H1 (cell line): ENCODE results near the gene HS6ST1. TPM values are rescaled to one million over a fixed set of nuclear protein-coding genes. Genes with fewer than 3 reads are reported as not detected.
A peak's percentile ranks its signal among the peaks of the same experiment; 100 is the strongest.

Experiments used
- CTCF ChIA-PET: fragments of 300-600 bp; sonication (Branson Sonifier 250); formaldehyde crosslinking; loops from one replicate; lab custom pipeline; 2021; ENCODE audit not compliant: partially characterized antibody; lab: Charles Lee
- POLR2A ChIA-PET: fragments of 300-600 bp; sonication (Branson Sonifier 250); formaldehyde crosslinking; loops from one replicate; lab custom pipeline; 2021; ENCODE audit warnings: inconsistent platforms; ENCODE audit not compliant: partially characterized antibody; lab: Charles Lee
- DNase-seq, 2 experiments: peaks; one replicate each; pipeline versions ENCODE4 v3.0.0 to v3.0.0-alpha.2; 2010 to 2022; ENCODE audit warnings: low spot score in 2 of 2, low read depth in 1 of 2, mixed read lengths in 1 of 2
- FAIRE-seq: peaks from 2 replicates; lab custom pipeline; 2011; peaks lifted over from hg19 to GRCh38; lab: Jason Lieb, UNC
- H2AFZ ChIP-seq: 2 replicates; pipeline ENCODE4 v1.8.1; 2012; ENCODE audit warnings: low read length, inconsistent platforms
- H2AK5ac ChIP-seq: 2 replicates; pipeline ENCODE4 v1.6.1; 2013; ENCODE audit warnings: low read depth, low read length
- H2BK120ac ChIP-seq: replicated peaks from 2 replicates; pipeline ENCODE3; 2013; ENCODE audit warnings: low read depth, low read length, inconsistent platforms
- H2BK12ac ChIP-seq: 2 replicates; pipeline ENCODE4 v1.6.1; 2013; ENCODE audit warnings: low read depth, low read length
- H2BK15ac ChIP-seq: 2 replicates; pipeline ENCODE4 v1.6.1; 2013; ENCODE audit warnings: low read length
- H2BK20ac ChIP-seq: 2 replicates; pipeline ENCODE4 v1.6.1; 2013; ENCODE audit warnings: low read length
- H2BK5ac ChIP-seq: 2 replicates; pipeline ENCODE4 v1.6.1; 2013; ENCODE audit warnings: low read depth, low read length
- H3K14ac ChIP-seq: 2 replicates; pipeline ENCODE4 v1.6.1; 2013; ENCODE audit warnings: inconsistent platforms; ENCODE audit not compliant: insufficient read length
- H3K18ac ChIP-seq: 2 replicates; pipeline ENCODE4 v1.6.1; 2013; ENCODE audit warnings: low read length; ENCODE audit errors: extremely low read depth
- H3K23ac ChIP-seq: 2 replicates; pipeline ENCODE4 v1.6.1; 2013; ENCODE audit warnings: inconsistent platforms; ENCODE audit not compliant: insufficient read length
- H3K23me2 ChIP-seq: 2 replicates; pipeline ENCODE4 v1.6.1; 2013; ENCODE audit warnings: low read depth, low read length
- H3K27ac ChIP-seq: 2 replicates; pipeline ENCODE4 v1.6.1; 2011; ENCODE audit warnings: low read depth, low read length, inconsistent platforms
- H3K27me3 ChIP-seq, 4 experiments: replicated peaks in 1 of 4; 1 replicate in 1 of 4; 2 replicates in 3 of 4; pipeline versions ENCODE4 v1.6.1 to v1.8.1; 2011 to 2013; ENCODE audit warnings: low read length in 3 of 4, mild to moderate bottlenecking in 3 of 4, inconsistent platforms in 2 of 4, mixed read lengths in 2 of 4, moderate library complexity in 1 of 4; ENCODE audit not compliant: control insufficient read depth in 3 of 4, insufficient read depth in 3 of 4; ENCODE audit errors: extremely low read depth in 1 of 4
- H3K36me3 ChIP-seq, 4 experiments: 2 replicates each; pipeline versions ENCODE4 v1.6.1 to v1.8.1; 2011 to 2013; ENCODE audit warnings: mild to moderate bottlenecking in 4 of 4, low read length in 3 of 4, moderate library complexity in 2 of 4, control low read depth in 1 of 4, inconsistent platforms in 1 of 4; ENCODE audit not compliant: insufficient read depth in 4 of 4, control insufficient read depth in 2 of 4
- H3K4ac ChIP-seq: replicated peaks from 2 replicates; pipeline ENCODE3; 2013; ENCODE audit warnings: low read length, low read depth, mixed read lengths, inconsistent platforms; ENCODE audit not compliant: insufficient read length
- H3K4me1 ChIP-seq, 4 experiments: replicated peaks in 1 of 4; 1 replicate in 1 of 4; 2 replicates in 3 of 4; pipeline versions ENCODE4 v1.6.1 to v1.8.1; 2011 to 2013; ENCODE audit warnings: low read length in 3 of 4, inconsistent platforms in 2 of 4, mixed read lengths in 1 of 4; ENCODE audit not compliant: insufficient read depth in 4 of 4, control insufficient read depth in 3 of 4
- H3K4me2 ChIP-seq, 2 experiments: 2 replicates each; pipeline versions ENCODE4 v1.6.1 to v1.8.1; 2011 to 2013; ENCODE audit warnings: low read depth in 2 of 2, low read length in 2 of 2, control low read depth in 1 of 2, inconsistent platforms in 1 of 2, mild to moderate bottlenecking in 1 of 2; ENCODE audit not compliant: insufficient read depth in 1 of 2
- H3K4me3 ChIP-seq, 4 experiments: fragments of 200-600, 300-600 bp in 1 of 4; sonication (generic), shearing (Covaris generic), sonication (Bioruptor Twin) in 1 of 4; 2 replicates each; pipeline versions ENCODE4 v1.5.1 to v1.8.1; 2011 to 2016; ENCODE audit warnings: low read length in 4 of 4, low read depth in 3 of 4, control low read depth in 2 of 4, inconsistent platforms in 2 of 4, mild to moderate bottlenecking in 2 of 4, mixed read lengths in 1 of 4, moderate library complexity in 1 of 4; ENCODE audit not compliant: insufficient read depth in 2 of 4; ENCODE audit errors: extremely low read depth in 1 of 4
- H3K56ac ChIP-seq: replicated peaks from 2 replicates; pipeline ENCODE3; 2013; ENCODE audit warnings: low read depth, mild to moderate bottlenecking, mixed read lengths, low read length, inconsistent platforms; ENCODE audit not compliant: insufficient read length
- H3K79me1 ChIP-seq: 2 replicates; pipeline ENCODE4 v1.6.1; 2013; ENCODE audit warnings: low read depth, low read length, control low read depth
- H3K79me2 ChIP-seq, 2 experiments: 2 replicates each; pipeline versions ENCODE4 v1.6.1 to v1.8.1; 2012 to 2013; ENCODE audit warnings: low read length in 2 of 2, mild to moderate bottlenecking in 2 of 2, inconsistent platforms in 1 of 2; ENCODE audit not compliant: insufficient read depth in 2 of 2, control insufficient read depth in 1 of 2
- H3K9ac ChIP-seq, 4 experiments: replicated peaks in 1 of 4; 1 replicate in 1 of 4; 2 replicates in 3 of 4; pipeline versions ENCODE4 v1.6.1 to v1.8.1; 2011 to 2013; ENCODE audit warnings: low read depth in 3 of 4, low read length in 3 of 4, control low read depth in 2 of 4, mild to moderate bottlenecking in 2 of 4, moderate library complexity in 2 of 4, inconsistent platforms in 1 of 4; ENCODE audit errors: extremely low read depth in 1 of 4
- H3K9me3 ChIP-seq, 2 experiments: 2 replicates each; pipeline versions ENCODE4 v1.6.1 to v1.8.1; 2012 to 2013; ENCODE audit warnings: mild to moderate bottlenecking in 2 of 2, moderate library complexity in 2 of 2, control low read depth in 1 of 2, inconsistent platforms in 1 of 2, low read depth in 1 of 2, low read length in 1 of 2, mixed read lengths in 1 of 2; ENCODE audit not compliant: insufficient read depth in 2 of 2
- H4K20me1 ChIP-seq, 2 experiments: replicated peaks in 1 of 2; 2 replicates each; pipeline versions ENCODE3 to v1.8.1; 2011 to 2013; ENCODE audit warnings: inconsistent platforms in 2 of 2, low read length in 2 of 2, mild to moderate bottlenecking in 1 of 2; ENCODE audit not compliant: insufficient read depth in 2 of 2, control insufficient read depth in 1 of 2
- H4K5ac ChIP-seq: 2 replicates; pipeline ENCODE4 v1.6.1; 2013; ENCODE audit warnings: low read length, low read depth, mixed read lengths, inconsistent platforms; ENCODE audit not compliant: insufficient read length
- H4K8ac ChIP-seq: 2 replicates; pipeline ENCODE4 v1.8.0; 2013; ENCODE audit warnings: mild to moderate bottlenecking, moderate library complexity, low read length, inconsistent platforms; ENCODE audit not compliant: insufficient read depth; ENCODE audit errors: extremely low read depth
- H4K91ac ChIP-seq: replicated peaks from 2 replicates; pipeline ENCODE3; 2013; ENCODE audit warnings: low read length, mixed read lengths, inconsistent platforms; ENCODE audit not compliant: insufficient read length
- ASH2L ChIP-seq: fragments of 200-600, 300-600 bp; sonication (generic); IDR thresholded peaks from one replicate; pipeline ENCODE4 v1.7.1; 2017; ENCODE audit warnings: low read length
- BCL11A ChIP-seq, 2 experiments: IDR thresholded peaks; one replicate each; pipeline ENCODE4 v1.6.1; 2011; ENCODE audit warnings: low read depth in 2 of 2, low read length in 2 of 2, mild to moderate bottlenecking in 2 of 2
- EGR1 ChIP-seq: IDR thresholded peaks from 2 replicates; pipeline ENCODE4 v1.6.1; 2011; ENCODE audit warnings: low read depth, low read length, borderline replicate concordance
- KDM5A ChIP-seq: fragments of 200-600 bp; IDR thresholded peaks from 2 replicates; pipeline ENCODE4 v1.7.1; 2012; ENCODE audit warnings: mild to moderate bottlenecking, low read length, inconsistent platforms, mixed read lengths
- RFX5 ChIP-seq: IDR thresholded peaks from 2 replicates; pipeline ENCODE4 v1.6.1; 2011; ENCODE audit warnings: low read depth, low read length, improper control_type of control experiment, borderline replicate concordance
- RXRA ChIP-seq: IDR thresholded peaks from 2 replicates; pipeline ENCODE4 v1.6.1; 2011; ENCODE audit warnings: low read depth, mild to moderate bottlenecking, low read length, moderate library complexity; ENCODE audit not compliant: insufficient read depth
- WGBS, 2 experiments: shearing (Covaris generic) in 1 of 2; methylation state at CpG; one replicate each; pipeline versions ENCODE4 v1.1.6 to v1.1.7; 2013 to 2015; ENCODE audit warnings: low lambda C conversion rate in 2 of 2, mixed read lengths in 2 of 2, inconsistent platforms in 1 of 2, low coverage in 1 of 2, missing lambda C conversion rate in 1 of 2; ENCODE audit not compliant: insufficient replicate concordance in 2 of 2, insufficient coverage in 1 of 2, insufficient read length in 1 of 2; ENCODE audit errors: extremely low coverage in 1 of 2, missing lambda C conversion rate in 1 of 2; 5-methylcytosine and 5-hydroxymethylcytosine counted together
- polyA plus RNA-seq, 7 experiments: library from polyadenylated mRNA; depleted of rRNA in 3 of 7; stranded (reverse) in 5 of 7; unstranded in 2 of 7; fragments of >200 nt in 5 of 7; fragments of 200-250 nt in 2 of 7; gene quantifications; 1 replicate in 5 of 7; 2 replicates in 1 of 7; 4 replicates in 1 of 7; pipeline versions ENCODE4 v1.2.1 to v1.2.3, GENCODE V29; 2011 to 2013; ENCODE audit warnings: missing spikeins in 2 of 7, mixed read lengths in 2 of 7
- total RNA-seq: library from RNA; stranded (reverse); fragmentation: NEBNext Ultra II Directional; extraction: Animal tissue kit (Norgen Biotek cat#: 25700); gene quantifications from 2 replicates; pipeline ENCODE4 v1.2.1, GENCODE V29; 2021
- TF ChIP-seq, protein P1 (sequence below): IDR thresholded peaks from 2 replicates; pipeline ENCODE4 v1.6.1; 2012; ENCODE audit warnings: low read length, inconsistent platforms

Gene HS6ST1
- total and polyA plus RNA-seq, 2 of the 8 experiments (the other 6 are each of a cell fraction or from before 2014, with no cell fraction given), result 37.4 to 74.6 TPM

DNA sequence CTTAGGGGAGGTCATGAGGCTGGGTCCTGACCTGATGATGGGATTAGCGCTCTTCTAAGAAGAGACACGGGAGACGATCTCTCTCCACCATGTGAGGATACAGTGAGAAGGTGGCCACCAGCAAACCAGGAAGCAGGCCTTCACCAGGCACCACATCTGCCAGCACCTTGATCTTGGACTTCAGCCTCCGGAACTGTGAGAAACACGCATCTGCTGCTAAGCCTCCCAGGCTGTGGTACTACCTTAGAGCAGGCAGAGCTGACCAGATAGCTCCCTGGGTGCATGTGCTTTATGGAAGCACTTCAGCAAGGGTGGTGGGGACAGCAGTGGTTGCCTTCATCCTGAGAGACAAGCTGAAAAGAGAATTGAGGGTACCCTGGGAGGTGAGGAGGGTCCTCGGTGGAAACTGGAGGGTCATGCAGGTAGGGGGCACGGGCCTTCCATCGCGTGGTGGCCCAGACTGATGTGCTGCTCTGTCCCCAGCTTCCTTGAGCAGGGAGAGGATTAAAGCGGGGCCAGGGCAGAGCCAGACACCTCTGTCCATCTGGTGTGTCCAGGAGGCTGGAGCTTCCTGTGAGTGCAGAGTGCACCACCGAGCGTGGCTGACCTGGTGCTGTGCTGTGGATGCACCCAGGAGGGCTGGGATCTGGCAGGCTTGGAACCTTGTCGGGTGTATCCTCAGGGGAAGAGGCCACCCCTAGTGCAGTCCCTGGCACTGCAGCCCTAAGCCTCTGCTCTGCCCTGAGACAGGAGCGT, 42.9 kb upstream of the HS6ST1 start:
- H3K4me1 ChIP-seq, result peaks cover 6 to 25% (median 18%) of the 10 kb centered on the region in 4 experiments
- no peak for FAIRE-seq
- H3K9ac ChIP-seq, result peak overlapping the region in 1 of 4 experiments; percentile 42; a peak in 3 of 7 replicates
- H3K23me2 ChIP-seq, result no peaks in the 10 kb centered on the region
- no peaks in the 10 kb centered on the region for H4K20me1 ChIP-seq
- peak overlapping the region in 1 of 2 experiments; percentile 57; a peak in 1 of 4 replicates for H3K4me2 ChIP-seq
- H3K4ac ChIP-seq, result peak overlapping the region; percentile 89
- ChIA-PET CTCF (interaction anchor here (1.0 to 1.5 kb wide), 3 partner anchors 26 to 40 kb away, joined by 3 read pairs; no protein-coding TSS in a partner anchor), POLR2A (interaction anchor here (1.1 kb wide), 1 partner anchor 277 kb away, joined by 4 read pairs; no protein-coding TSS in a partner anchor)
- no peak overlapping the region for H3K27ac ChIP-seq
- H3K9me3 ChIP-seq, result no peaks in the 10 kb centered on the region
- peak overlapping the region; percentile 96 for H4K91ac ChIP-seq
- H2BK15ac ChIP-seq, result peak overlapping the region; percentile 53; the same call in 1 of the 2 replicates
- peak overlapping the region; percentile 72; the same call in 1 of the 2 replicates for H4K8ac ChIP-seq
- 88% methylated on average over 14 of the region's 14 CpGs; no CpG with 5 or more reads in 1 of the 2 experiments for WGBS, 2 experiments
- no peaks in the 10 kb centered on the region for H3K27me3 ChIP-seq
- H2BK12ac ChIP-seq, result peak overlapping the region; percentile 100
- H3K4me3 ChIP-seq, result no peak overlapping the region
- H3K23ac ChIP-seq, result no peak overlapping the region
- H2AK5ac ChIP-seq, result peak overlapping the region; percentile 75
- H2BK5ac ChIP-seq, result peak overlapping the region; percentile 100
- H3K56ac ChIP-seq, result no peak overlapping the region
- peak overlapping the region; percentile 93 for H3K18ac ChIP-seq
- peak overlapping the region; percentile 63 for H2BK120ac ChIP-seq
- no peaks in the 10 kb centered on the region for H3K36me3 ChIP-seq
- no peak for TF ChIP-seq RFX5
- TF ChIP-seq ASH2L, result no peak
- no peak for TF ChIP-seq KDM5A
- TF ChIP-seq RXRA, result no peak
- no peak for TF ChIP-seq BCL11A (IDR thresholded peaks at IDR 0.05; ENCODE audit: low read depth in 2 of 2, low read length in 2 of 2)
- TF ChIP-seq EGR1, result no peak
- TF ChIP-seq, protein P1, sequence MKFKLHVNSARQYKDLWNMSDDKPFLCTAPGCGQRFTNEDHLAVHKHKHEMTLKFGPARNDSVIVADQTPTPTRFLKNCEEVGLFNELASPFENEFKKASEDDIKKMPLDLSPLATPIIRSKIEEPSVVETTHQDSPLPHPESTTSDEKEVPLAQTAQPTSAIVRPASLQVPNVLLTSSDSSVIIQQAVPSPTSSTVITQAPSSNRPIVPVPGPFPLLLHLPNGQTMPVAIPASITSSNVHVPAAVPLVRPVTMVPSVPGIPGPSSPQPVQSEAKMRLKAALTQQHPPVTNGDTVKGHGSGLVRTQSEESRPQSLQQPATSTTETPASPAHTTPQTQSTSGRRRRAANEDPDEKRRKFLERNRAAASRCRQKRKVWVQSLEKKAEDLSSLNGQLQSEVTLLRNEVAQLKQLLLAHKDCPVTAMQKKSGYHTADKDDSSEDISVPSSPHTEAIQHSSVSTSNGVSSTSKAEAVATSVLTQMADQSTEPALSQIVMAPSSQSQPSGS, result no peak
- TF ChIP-seq, all 59 proteins: peak for 0
- no peak overlapping the region for H4K5ac ChIP-seq
- H3K14ac ChIP-seq, result no peak overlapping the region
- no peaks in the 10 kb centered on the region for H3K79me1 ChIP-seq
- H3K79me2 ChIP-seq, result no peaks in the 10 kb centered on the region
- no peak for DNase-seq
- H2AFZ ChIP-seq, result no peak overlapping the region
- peak overlapping the region; percentile 100 for H2BK20ac ChIP-seq
